DND-41 (cell line): ENCODE data around the gene C14orf119.

Experiments
- CTCF ChIP-seq: IDR thresholded peaks from 2 replicates; pipeline ENCODE4 v1.5.1; 2012; ENCODE audit warnings: borderline replicate concordance, low read length, moderate library complexity, mild to moderate bottlenecking; ENCODE audit not compliant: poor library complexity, severe bottlenecking; ENCODE audit errors: extremely low read depth
- EZH2 ChIP-seq: IDR thresholded peaks from 3 replicates; pipeline ENCODE4 v1.6.1; 2012; ENCODE audit warnings: borderline replicate concordance, low read depth, mild to moderate bottlenecking, moderate library complexity, low read length, inconsistent platforms; ENCODE audit not compliant: severe bottlenecking

DNA sequence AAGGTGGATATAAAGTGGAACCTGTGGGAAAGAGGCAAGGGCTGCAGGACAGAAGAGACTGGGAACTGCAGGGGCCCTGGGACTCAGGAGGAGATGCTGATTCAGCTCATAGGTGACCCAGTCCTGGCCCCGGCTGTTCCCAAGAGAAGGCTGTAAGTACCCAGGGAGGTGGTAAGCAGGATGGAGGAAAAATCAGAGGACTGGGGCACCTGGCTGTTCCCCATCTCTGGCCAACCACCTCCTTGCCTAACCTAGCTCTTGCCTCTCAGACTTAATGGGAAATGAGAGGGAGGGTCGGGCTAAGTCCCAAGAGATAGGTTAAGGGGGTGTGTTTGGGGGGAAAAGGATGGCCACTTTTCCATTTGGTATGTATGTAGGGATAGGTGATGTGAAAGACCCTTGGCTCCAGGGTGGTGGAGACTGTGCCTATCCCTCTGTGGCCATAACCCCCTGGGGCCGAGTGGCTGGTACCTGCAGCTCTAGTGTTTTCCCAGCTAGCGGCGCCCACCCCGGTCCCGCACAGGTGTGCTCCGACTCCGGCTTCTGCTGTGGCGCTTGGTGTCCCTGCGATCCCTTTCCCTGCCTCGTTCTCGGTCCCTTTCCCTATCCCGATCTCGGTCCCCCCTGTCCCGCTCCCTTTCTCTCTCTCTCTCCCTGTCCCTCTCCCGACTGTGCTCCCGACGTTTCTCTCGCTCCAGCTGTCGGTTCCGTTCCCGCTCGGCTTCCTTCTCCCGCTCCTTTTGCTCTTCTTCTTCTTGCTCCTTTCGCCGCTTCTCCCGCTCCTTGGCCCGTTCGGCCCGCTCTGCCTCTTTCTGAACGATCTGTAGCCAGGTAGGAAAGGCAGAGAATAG is 36.4 kb upstream of the C14orf119 start:
- TF ChIP-seq EZH2 (no peak), CTCF (no peak)
